DOHH2 (cell line): Measurements from ENCODE around the gene ABHD12B.

Experiments
- H3F3A ChIP-seq: fragments of 200-600 bp; sonication (generic), shearing (Covaris generic); 2 replicates; pipeline ENCODE4 v1.6.0; 2016; ENCODE audit warnings: antibody characterized with exemption, mild to moderate bottlenecking; ENCODE audit not compliant: control insufficient read depth, insufficient read depth
- H3K27ac ChIP-seq: fragments of 200-600 bp; sonication (generic); 2 replicates; pipeline ENCODE4 v1.5.1; 2014; ENCODE audit warnings: low read depth, mild to moderate bottlenecking, low read length, moderate library complexity
- H3K27me3 ChIP-seq: fragments of 200-600 bp; sonication (generic); 2 replicates; pipeline ENCODE4 v1.6.1; 2014; ENCODE audit warnings: mild to moderate bottlenecking, low read length, mixed read lengths; ENCODE audit not compliant: control insufficient read depth
- H3K36me3 ChIP-seq: fragments of 200-600 bp; sonication (generic); 2 replicates; pipeline ENCODE4 v1.6.1; 2014; ENCODE audit warnings: mild to moderate bottlenecking, low read length, moderate library complexity, mixed read lengths; ENCODE audit not compliant: control insufficient read depth
- H3K4me1 ChIP-seq: fragments of 200-600 bp; sonication (generic); 2 replicates; pipeline ENCODE4 v1.6.1; 2014; ENCODE audit warnings: mild to moderate bottlenecking, low read length, mixed read lengths; ENCODE audit not compliant: control insufficient read depth
- H3K4me2 ChIP-seq: fragments of 200-600 bp; sonication (generic); 2 replicates; pipeline ENCODE4 v1.6.0; 2014; ENCODE audit warnings: mild to moderate bottlenecking, low read length, moderate library complexity
- H3K4me3 ChIP-seq: fragments of 200-600 bp; sonication (generic); 2 replicates; pipeline ENCODE4 v1.5.1; 2014; ENCODE audit warnings: mild to moderate bottlenecking, low read length, mixed read lengths
- H3K79me2 ChIP-seq: fragments of 200-600 bp; sonication (generic); 2 replicates; pipeline ENCODE4 v1.6.1; 2014; ENCODE audit warnings: mild to moderate bottlenecking, low read length, mixed read lengths; ENCODE audit not compliant: control insufficient read depth
- H3K9me2 ChIP-seq: fragments of 200-600 bp; sonication (generic); replicated peaks from 2 replicates; pipeline ENCODE4 v1.6.1; 2014; ENCODE audit warnings: mild to moderate bottlenecking, low read length, mixed read lengths; ENCODE audit not compliant: control insufficient read depth
- H3K9me3 ChIP-seq: fragments of 200-600 bp; sonication (generic); 2 replicates; pipeline ENCODE4 v1.6.1; 2014; ENCODE audit warnings: antibody characterized with exemption, low read length, mixed read lengths; ENCODE audit not compliant: control insufficient read depth, insufficient read depth
- H4K20me1 ChIP-seq: fragments of 200-600 bp; sonication (generic); 2 replicates; pipeline ENCODE4 v1.6.0; 2014; ENCODE audit warnings: low read depth, mild to moderate bottlenecking, antibody characterized with exemption, low read length, moderate library complexity; ENCODE audit not compliant: control insufficient read depth, insufficient read depth
- CTCF ChIP-seq: fragments of 200-600 bp; sonication (generic); IDR thresholded peaks from one replicate; pipeline ENCODE4 v1.5.1; 2014; ENCODE audit warnings: antibody characterized with exemption, mild to moderate bottlenecking, low read depth, low read length; ENCODE audit not compliant: poor library complexity, severe bottlenecking
- EZH2phosphoT487 ChIP-seq: fragments of 200-600 bp; sonication (generic); IDR thresholded peaks from 2 replicates; pipeline ENCODE4 v1.6.1; 2017; ENCODE audit warnings: borderline replicate concordance, mild to moderate bottlenecking, antibody characterized with exemption, low read length, moderate library complexity, mixed read lengths

ABHD12B gene

GRCh38 chr14:50946234-50946935 is 74.5 kb downstream of the ABHD12B start:
- H3K9me3 ChIP-seq: no peaks in the 10 kb centered on the region
- no peaks in the 10 kb centered on the region for H3K36me3 ChIP-seq
- peaks cover 16% of the 10 kb centered on the region for H3K27me3 ChIP-seq
- H3K9me2 ChIP-seq: no peaks in the 10 kb centered on the region
- peaks cover 3% of the 10 kb centered on the region; the same call in 1 of the 2 replicates for H3F3A ChIP-seq
- peaks cover 13% of the 10 kb centered on the region for H3K4me1 ChIP-seq
- TF ChIP-seq EZH2phosphoT487 (no peak), CTCF (no peak)
- H4K20me1 ChIP-seq: no peaks in the 10 kb centered on the region
- H3K4me3 ChIP-seq: no peak overlapping the region
- H3K79me2 ChIP-seq: no peaks in the 10 kb centered on the region
- H3K27ac ChIP-seq: no peak overlapping the region
- no peak overlapping the region for H3K4me2 ChIP-seq

GRCh38 chr14:50947446-50947845 is 75.6 kb downstream of the ABHD12B start:
- Histone ChIP-seq H3K27ac (no peak overlapping the region), H3K4me3 (no peak overlapping the region), H3K9me3 (no peaks in the 10 kb centered on the region), H3K79me2 (no peaks in the 10 kb centered on the region), H3K36me3 (no peaks in the 10 kb centered on the region), H3F3A (peaks cover 3% of the 10 kb centered on the region; the same call in 1 of the 2 replicates), H3K9me2 (no peaks in the 10 kb centered on the region), H3K4me2 (no peak overlapping the region), H3K4me1 (peaks cover 13% of the 10 kb centered on the region), H3K27me3 (peaks cover 16% of the 10 kb centered on the region), H4K20me1 (no peaks in the 10 kb centered on the region)
- TF ChIP-seq CTCF: no peak
- TF ChIP-seq EZH2phosphoT487: no peak

- H3K4me3 ChIP-seq: no peak overlapping the region
- peaks cover 13% of the 10 kb centered on the region for H3K4me1 ChIP-seq
- H3K36me3 ChIP-seq: no peaks in the 10 kb centered on the region
- peaks cover 14% of the 10 kb centered on the region for H3K27me3 ChIP-seq
- H3K4me2 ChIP-seq: no peak overlapping the region
- no peaks in the 10 kb centered on the region for H4K20me1 ChIP-seq
- H3F3A ChIP-seq: peaks cover 3% of the 10 kb centered on the region; the same call in 1 of the 2 replicates
- no peak for TF ChIP-seq CTCF
- TF ChIP-seq EZH2phosphoT487: no peak
- H3K9me3 ChIP-seq: no peaks in the 10 kb centered on the region
- H3K27ac ChIP-seq: no peak overlapping the region
- H3K79me2 ChIP-seq: no peaks in the 10 kb centered on the region
- H3K9me2 ChIP-seq: no peaks in the 10 kb centered on the region
Observed at GRCh38 chr14:50948205-50948604, 76.4 kb downstream of the ABHD12B start.
